Measurements from ENCODE around the gene SET.
A peak's percentile ranks its signal among the peaks of the same experiment; 100 is the strongest.
"Not testable (repeated sequence)": the region's sequence is repeated elsewhere in the genome, so short reads cannot be mapped to it uniquely, and the experiment has no call there.

The SET gene

GRCh38 chr9:128688501-128689292 lies at the start of gene SET:
Gene SET, plus strand, starts transcription at chr9:128689222. Its CDS starts 361 bp downstream, at chr9:128689583.
- peak; percentile 25 to 58 for DNase-seq

DNA sequence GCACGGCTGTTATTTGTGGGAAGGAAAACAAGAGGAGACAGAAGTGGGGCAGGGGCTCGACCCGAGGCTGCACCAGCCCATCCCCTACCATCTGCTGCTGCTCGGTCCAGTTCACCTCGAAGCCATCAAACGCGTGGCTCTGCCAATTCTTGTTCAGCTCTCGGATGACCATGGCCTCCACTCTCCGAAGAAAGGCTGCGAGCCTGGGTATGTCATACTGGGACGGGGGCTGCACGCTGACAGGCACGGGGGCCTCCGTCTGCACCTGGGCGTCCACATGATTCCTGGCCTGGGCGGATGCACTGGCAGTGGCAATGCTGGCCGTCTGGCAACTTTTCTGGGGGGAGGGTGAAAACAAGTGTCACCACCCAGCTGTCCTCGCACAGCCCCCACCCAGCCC lies 48.4 kb upstream of the SET start:
- DNase-seq = no peak

DNA sequence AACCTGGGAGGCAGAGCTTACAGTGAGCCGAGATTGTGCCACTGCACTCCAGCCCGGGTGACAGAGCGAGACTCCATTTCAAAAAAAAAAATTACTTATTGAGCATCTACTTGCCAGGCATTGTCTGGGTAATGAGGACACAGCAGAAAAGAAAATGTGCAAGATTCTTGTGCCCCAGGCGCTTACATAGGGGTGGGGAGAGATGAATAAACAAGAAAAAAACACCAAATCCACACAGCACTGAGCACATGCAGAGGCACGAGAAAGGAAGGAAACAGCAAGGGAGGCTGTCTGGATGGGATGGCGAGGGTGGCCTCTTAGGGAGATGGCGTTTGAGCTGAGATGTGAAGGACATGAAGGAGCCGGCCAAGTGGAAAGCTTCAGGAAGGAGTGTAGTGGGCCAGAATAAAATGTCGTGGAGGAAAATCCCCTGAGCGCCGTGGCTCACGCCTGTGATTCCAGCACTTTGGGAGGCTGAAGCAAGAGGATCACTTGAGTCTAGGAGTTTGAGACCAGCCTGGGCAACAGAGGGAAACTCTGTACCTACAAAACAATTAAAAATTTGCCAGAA lies 46.3 kb upstream of the SET start:
- no peak for DNase-seq

GRCh38 chr9:128643519-128644300 lies 45.3 kb upstream of the SET start:
- no peak for DNase-seq

- not testable (repeated sequence) for DNase-seq
Measured at GRCh38 chr9:128648206-128648605, 40.8 kb upstream of the SET start.

DNA sequence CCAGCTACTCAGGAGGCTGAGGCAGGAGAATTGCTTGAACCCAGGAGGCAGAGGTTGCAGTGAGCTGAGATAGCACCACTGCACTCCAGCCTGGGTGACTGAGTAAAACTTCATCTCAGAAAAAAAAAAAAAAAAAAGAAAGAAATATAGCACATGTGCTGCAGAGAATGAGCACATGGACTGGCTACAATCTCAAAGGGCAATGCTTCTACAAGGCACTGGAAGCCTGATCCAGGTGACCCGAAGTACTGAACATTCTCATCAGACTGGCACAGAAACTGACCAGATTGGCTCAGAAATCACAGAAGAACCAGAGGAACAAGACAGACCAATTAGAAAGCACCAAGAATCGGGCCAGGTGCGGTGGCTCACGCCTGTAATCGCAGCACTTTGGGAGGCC lies 37.2 kb upstream of the SET start:
- DNase-seq = no peak

GRCh38 chr9:128653908-128654307 lies 35.1 kb upstream of the SET start:
- DNase-seq = no peak

GRCh38 chr9:128654481-128654880 lies 34.5 kb upstream of the SET start:
- DNase-seq = no peak

DNA sequence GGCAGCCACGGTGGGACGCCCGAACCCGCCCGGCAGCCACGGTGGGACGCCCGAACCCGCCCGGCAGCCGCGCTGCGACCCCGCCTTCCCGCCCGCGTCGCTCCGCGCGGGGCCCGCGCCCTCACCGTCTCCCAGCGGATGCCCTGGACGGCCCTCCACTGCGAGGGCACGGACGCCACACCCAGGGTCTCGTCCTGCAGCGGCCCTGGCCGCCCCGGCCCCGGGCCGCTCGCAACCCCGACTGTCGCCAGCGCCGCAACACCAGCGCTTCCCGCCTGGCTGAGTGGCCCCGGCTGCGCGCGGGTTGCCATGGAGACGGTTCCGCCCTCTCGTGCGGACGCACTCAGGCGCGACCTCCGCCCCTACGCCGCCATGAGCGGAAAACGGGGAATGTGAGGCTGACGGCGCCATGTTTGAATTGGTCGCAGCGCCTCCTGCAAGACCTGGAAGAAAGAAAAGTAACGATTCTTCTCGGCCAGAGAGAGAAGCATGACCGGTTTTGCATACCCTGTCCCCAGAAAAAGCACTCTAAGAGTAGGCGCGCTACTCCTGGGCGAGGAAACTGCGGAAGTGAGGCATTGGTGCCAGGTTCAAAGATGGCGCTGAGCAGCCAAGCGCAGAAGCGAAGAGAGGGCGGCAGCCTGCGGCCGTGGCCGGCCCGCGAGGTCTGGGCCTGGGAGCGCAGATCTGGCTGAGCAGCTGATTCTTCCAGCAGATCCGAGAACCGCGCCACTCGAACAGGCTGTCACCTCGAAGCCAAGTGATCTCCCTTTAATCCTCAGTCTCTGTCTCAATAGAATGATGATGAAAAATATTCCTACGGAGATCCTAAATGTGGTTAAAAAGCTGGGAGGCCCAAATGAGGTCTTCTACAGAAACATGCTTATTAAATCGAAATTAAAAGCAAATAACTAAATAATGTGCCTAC lies 32.3 kb upstream of the SET start, which contains the start of gene DYNC2I2:
DYNC2I2 (minus strand) TSS at position 432 of the 928 bp plus-strand sequence; CDS start at position 311, 121 bp downstream.
- DNase-seq = peak in 1 of 2 experiments; percentile 72

DNA sequence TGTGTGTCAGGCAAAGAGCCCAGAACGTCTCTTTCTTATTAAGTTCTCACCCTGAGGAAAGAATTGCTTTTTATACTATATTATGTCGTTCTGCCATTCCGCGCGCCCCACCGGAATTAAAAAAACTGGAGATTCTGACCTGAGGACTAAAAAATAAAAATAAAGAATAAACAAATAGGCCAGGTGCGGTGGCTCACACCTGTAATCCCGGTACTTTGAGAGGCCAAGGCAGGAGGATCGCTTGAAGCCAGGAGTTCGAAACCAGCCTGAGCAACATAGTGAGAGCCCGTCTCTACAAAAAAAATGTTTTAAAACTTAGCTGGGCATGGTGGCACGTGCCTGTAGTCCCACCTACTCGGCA lies 31.7 kb upstream of the SET start:
- DNase-seq = no peak

- DNase-seq = no peak
Measured at GRCh38 chr9:128657796-128658195, 31.2 kb upstream of the SET start.

DNA sequence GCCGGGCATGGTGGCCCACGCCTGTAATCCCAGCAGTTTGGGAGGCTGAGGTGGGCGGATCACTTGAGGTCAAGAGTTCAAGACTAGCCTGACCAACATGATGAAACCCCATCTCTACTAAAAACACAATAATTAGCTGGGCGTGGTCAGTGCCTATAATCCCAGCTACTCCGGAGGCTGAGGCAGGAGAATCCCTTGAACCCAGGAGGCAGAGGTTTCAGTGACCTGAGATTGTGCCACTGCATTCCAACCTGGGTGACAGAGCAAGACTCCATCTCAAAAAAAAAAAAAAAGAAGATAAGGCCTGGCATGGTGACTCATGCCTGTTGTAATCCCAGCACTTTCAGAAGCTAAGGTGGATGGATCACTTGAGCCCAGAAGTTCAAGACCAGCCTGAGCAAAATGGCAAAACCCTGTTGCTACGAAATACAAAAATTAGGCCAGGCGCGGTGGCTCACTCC lies 22.5 kb upstream of the SET start:
- DNase-seq = not testable (repeated sequence)

- DNase-seq = no peak
Measured at GRCh38 chr9:128669786-128670185, 19.2 kb upstream of the SET start.

- no peak for DNase-seq
Measured at GRCh38 chr9:128675382-128675781, 13.6 kb upstream of the SET start.

DNA sequence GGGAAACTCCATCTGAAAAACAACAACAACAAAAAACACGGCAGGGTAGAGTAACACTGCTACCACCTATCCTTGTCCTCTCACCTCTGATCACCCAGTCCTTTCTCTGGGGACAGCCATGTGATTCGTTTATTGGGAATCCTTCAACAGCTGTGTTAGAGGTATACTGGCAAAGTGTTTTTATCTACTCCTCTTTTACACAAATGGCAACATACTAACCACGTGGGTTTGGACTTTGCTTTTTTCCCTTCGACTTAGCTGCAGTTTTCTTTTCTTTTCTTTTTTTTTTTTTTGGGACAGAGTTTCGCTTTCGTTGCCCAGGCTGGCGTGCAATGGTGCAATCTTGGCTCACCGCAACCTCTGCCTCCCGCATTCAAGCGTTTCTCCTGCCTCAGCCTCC lies 11.2 kb upstream of the SET start:
- DNase-seq = no peak

DNA sequence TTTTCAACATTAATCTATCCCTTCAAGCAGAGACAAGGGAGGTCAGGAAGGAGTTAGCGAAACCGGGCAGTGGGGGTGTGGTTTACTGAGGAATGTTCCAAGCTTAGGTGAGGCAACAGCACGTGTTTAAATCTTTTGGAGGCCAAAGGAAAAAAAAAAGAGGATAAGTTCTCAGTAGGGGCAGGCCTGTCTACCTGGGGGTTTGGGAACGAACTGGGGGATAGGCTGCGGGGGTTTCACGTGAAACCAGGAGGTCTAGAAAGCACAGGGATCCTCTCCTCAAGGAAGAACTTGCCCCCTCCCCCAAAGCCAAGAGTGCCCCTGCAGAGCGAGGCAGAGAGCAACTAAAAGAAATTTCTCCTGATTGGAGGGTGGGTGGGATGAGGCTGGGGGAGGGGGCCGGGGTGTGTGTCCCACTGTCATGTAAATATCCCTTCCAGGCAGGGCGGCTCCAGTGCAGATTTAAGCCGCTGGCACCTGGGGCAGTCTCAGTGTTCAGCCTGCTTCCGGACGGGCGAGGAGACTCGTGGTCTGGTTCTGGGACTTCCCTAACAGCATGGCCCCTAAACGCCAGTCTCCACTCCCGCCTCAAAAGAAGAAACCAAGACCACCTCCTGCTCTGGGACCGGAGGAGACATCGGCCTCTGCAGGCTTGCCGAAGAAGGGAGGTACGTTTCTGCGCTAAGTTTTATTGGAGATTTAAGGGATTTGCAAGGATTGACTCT lies 5.5 kb upstream of the SET start:
- DNase-seq = no peak

DNA sequence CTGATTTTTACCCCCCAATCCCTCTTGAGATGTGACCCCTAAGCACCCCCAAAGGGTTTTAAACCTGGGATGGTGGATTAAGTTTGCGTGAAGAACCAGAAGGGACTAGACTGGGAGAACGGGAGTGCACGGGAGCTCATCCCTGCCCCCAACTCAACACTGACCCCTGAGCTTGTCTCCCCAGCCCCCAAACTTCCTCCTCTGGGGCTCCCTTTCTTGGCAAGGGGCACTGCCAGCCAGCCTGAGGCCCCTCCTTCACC lies 5.0 kb upstream of the SET start:
- no peak for DNase-seq

GRCh38 chr9:128684325-128685199 lies 4.5 kb upstream of the SET start:
- DNase-seq = no peak

DNA sequence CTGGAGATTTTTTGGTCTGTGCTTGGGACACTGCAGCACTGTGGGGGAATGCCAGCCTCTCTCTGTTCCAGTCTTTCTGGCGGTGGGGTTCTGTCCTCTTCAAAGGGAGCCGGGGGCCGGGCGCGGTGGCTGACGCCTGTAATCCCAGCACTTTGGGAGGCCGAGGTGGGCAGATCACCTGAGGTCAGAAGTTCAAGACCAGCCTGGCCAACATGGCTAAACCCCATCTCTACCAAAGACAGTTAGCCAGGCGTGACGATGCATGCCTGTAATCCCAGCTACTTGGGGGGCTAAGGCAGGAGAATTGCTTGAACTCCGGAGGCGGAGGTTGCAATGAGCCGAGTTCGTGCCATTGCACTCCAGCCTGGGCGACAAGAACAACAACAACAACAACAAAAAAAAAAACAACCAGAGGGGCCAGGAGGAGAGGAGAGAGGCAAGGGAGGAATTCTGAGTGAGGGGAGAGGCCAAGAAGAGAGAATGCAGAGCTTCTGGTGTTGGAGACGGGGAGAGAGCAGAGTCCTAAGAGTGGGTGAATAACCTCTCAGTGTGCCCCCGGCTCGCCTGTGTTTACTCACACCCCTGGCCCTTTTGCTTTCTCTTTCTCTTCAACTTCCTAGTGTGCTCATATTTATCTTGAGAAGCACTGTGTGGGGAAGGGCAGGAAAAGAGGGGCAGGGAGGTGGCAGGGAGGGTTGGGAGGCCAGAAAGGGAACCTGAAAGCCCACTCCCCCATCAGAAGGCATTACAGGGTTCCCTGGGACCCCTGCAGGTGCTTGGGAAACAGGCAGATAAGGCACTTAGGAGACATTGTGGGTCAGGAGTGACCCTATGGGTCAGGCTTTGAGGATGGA lies 3.2 kb upstream of the SET start:
- no peak for DNase-seq

GRCh38 chr9:128687453-128687852 lies 1.6 kb upstream of the SET start:
- DNase-seq = no peak
